ENCODE data around the gene ACOX3.

DNA sequence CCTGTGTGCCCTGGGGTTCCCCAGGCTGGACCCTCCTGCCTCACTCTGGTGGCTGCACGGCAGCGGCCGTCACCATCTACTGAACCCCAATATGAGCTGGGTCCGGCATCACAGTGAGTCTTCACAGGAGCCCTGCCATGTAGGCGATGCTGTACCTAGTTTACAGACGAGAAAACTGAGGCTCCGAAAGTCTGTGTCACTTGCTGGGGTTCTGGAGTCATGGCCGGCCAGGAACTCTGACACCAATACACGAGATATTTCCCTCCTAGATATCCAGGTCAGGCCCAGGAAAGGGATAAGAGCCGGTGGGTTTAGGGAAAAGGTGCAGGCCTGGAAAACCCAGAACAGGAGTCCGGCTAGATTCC, 96.6 kb downstream of the ACOX3 start:
- TF ChIP-seq POLR2A (IDR thresholded peaks at IDR 0.05; ENCODE audit: low read depth, low read length) (no peak), POLR2AphosphoS5 (IDR thresholded peaks at IDR 0.05; ENCODE audit: low read depth, low read length) (no peak), TAF1 (IDR thresholded peaks at IDR 0.05; ENCODE audit: borderline replicate concordance, low read depth, low read length) (no peak)
